Nephron progenitor cell (in vitro differentiated cells): ENCODE measurements around the gene PDE2A.

ENCODE experiments used
- DNase-seq: peaks from one replicate; pipeline ENCODE4 v3.0.0; 2021
- H3K27ac Mint-ChIP-seq: 2 replicates; pipeline ENCODE4 v1.8.0; 2021; ENCODE audit warnings: mild to moderate bottlenecking, moderate library complexity, mixed read lengths
- H3K27me3 Mint-ChIP-seq: 2 replicates; pipeline ENCODE4 v1.8.0; 2021; ENCODE audit warnings: mild to moderate bottlenecking, low read depth, mixed read lengths; ENCODE audit not compliant: poor library complexity
- H3K36me3 Mint-ChIP-seq: 2 replicates; pipeline ENCODE4 v1.8.0; 2021; ENCODE audit warnings: low read depth, mixed read lengths
- H3K4me1 Mint-ChIP-seq: 2 replicates; pipeline ENCODE4 v1.8.0; 2021; ENCODE audit warnings: mixed read lengths
- H3K4me3 Mint-ChIP-seq: 2 replicates; pipeline ENCODE4 v1.8.0; 2021; ENCODE audit warnings: mild to moderate bottlenecking, moderate library complexity, mixed read lengths
- H3K9me3 Mint-ChIP-seq: 2 replicates; pipeline ENCODE4 v1.8.0; 2021; ENCODE audit warnings: mild to moderate bottlenecking, moderate library complexity, mixed read lengths
- TF ChIP-seq, protein P1 (sequence below): fragments of 200-600 bp; sonication (generic); IDR thresholded peaks from 2 replicates; pipeline ENCODE4 v1.5.0; 2021; ENCODE audit warnings: antibody characterized with exemption

PDE2A gene

DNA sequence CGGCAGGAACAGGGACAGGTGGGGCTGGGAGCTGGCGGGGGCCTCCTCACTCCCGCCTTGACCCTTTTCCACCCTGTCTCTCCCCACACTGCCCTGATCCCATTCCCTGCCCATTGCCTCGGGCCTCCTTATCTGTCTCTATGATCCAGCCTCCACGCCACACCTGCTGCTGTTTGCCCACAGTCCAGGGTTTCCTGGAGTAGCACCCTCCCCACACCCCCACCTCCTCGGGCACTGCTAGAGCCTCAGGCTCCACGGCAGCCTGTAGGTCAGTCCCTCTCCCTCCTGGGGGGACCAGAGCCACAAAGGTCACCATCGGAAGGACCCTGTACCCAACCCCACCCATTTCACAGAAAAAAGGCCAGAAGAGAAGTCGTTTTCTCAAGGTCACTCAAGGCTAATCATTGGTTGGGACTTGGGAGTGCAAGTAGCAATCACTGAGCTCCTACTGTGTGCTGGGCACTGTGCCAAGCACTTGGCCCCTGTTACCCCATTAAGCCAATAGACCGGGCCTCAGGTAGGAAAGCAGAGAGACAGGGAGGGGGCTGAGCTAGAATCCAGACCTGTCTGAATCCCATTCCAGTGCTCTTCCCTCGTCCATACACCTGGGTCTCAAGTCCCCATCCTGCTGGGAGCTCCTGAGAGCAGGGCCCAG, 71.8 kb downstream of the PDE2A start:
- Mint-ChIP-seq H3K4me3 (no peak overlapping the region), H3K4me1 (peaks cover 15% of the 10 kb centered on the region), H3K27me3 (peaks cover 36% of the 10 kb centered on the region)

GRCh38 chr11:72600557-72600956, 73.7 kb downstream of the PDE2A start:
- peaks cover 45% of the 10 kb centered on the region for H3K27me3 Mint-ChIP-seq
- TF ChIP-seq, protein P1, sequence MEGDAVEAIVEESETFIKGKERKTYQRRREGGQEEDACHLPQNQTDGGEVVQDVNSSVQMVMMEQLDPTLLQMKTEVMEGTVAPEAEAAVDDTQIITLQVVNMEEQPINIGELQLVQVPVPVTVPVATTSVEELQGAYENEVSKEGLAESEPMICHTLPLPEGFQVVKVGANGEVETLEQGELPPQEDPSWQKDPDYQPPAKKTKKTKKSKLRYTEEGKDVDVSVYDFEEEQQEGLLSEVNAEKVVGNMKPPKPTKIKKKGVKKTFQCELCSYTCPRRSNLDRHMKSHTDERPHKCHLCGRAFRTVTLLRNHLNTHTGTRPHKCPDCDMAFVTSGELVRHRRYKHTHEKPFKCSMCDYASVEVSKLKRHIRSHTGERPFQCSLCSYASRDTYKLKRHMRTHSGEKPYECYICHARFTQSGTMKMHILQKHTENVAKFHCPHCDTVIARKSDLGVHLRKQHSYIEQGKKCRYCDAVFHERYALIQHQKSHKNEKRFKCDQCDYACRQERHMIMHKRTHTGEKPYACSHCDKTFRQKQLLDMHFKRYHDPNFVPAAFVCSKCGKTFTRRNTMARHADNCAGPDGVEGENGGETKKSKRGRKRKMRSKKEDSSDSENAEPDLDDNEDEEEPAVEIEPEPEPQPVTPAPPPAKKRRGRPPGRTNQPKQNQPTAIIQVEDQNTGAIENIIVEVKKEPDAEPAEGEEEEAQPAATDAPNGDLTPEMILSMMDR, result no peak
- H3K4me3 Mint-ChIP-seq, result no peak overlapping the region
- no peaks in the 10 kb centered on the region for H3K9me3 Mint-ChIP-seq
- H3K4me1 Mint-ChIP-seq, result peaks cover 22% of the 10 kb centered on the region
- H3K36me3 Mint-ChIP-seq, result no peaks in the 10 kb centered on the region
- DNase-seq, result no peak
- no peak overlapping the region for H3K27ac Mint-ChIP-seq

More for the DNA sequence above, 71.8 kb downstream of the PDE2A start:
- Mint-ChIP-seq H3K36me3 (no peaks in the 10 kb centered on the region), H3K27ac (peak overlapping the region; percentile 27), H3K9me3 (no peaks in the 10 kb centered on the region)
- no peak for DNase-seq
- TF ChIP-seq, protein P1, result no peak

- TF ChIP-seq, protein P1, result no peak
- H3K27me3 Mint-ChIP-seq, result peaks cover 54% of the 10 kb centered on the region
- no peak for DNase-seq
- H3K4me1 Mint-ChIP-seq, result peaks cover 31% of the 10 kb centered on the region
- H3K4me3 Mint-ChIP-seq, result no peak overlapping the region
- no peaks in the 10 kb centered on the region for H3K36me3 Mint-ChIP-seq
- peak overlapping the region; percentile 29 for H3K27ac Mint-ChIP-seq
- no peaks in the 10 kb centered on the region for H3K9me3 Mint-ChIP-seq
Measured at GRCh38 chr11:72599325-72600117, 74.7 kb downstream of the PDE2A start.

GRCh38 chr11:72598906-72599305, 75.3 kb downstream of the PDE2A start:
- H3K4me1 Mint-ChIP-seq, result peaks cover 35% of the 10 kb centered on the region
- H3K27me3 Mint-ChIP-seq, result peaks cover 60% of the 10 kb centered on the region
- DNase-seq, result peak; percentile 59
- TF ChIP-seq, protein P1, result peak; percentile 53
- H3K9me3 Mint-ChIP-seq, result no peaks in the 10 kb centered on the region
- H3K4me3 Mint-ChIP-seq, result no peak overlapping the region
- no peak overlapping the region for H3K27ac Mint-ChIP-seq
- H3K36me3 Mint-ChIP-seq, result no peaks in the 10 kb centered on the region

DNA sequence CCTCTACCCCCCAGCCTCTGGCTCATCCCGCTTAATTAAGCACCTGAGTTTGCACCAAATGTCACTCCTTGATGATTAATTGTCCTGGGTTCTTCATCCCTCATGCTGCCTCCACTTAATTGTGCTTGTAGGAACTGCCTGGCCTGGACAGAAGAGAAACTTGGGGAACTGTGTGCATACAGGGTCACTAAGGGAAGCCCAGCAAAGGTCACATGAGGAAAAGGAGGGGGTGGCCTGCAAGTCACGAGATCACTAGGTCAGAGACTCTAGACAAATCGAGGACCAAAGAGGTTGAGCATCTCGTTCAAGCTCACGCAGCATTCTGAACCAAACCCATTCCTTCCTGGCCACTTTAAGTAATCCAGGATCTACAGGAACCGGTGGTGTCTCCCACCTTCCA, 75.8 kb downstream of the PDE2A start:
- no peaks in the 10 kb centered on the region for H3K36me3 Mint-ChIP-seq
- H3K27ac Mint-ChIP-seq, result no peak overlapping the region
- H3K9me3 Mint-ChIP-seq, result no peaks in the 10 kb centered on the region
- TF ChIP-seq, protein P1, result no peak
- peaks cover 38% of the 10 kb centered on the region for H3K4me1 Mint-ChIP-seq
- no peak for DNase-seq
- H3K27me3 Mint-ChIP-seq, result peaks cover 63% of the 10 kb centered on the region
- H3K4me3 Mint-ChIP-seq, result no peak overlapping the region
